Measurements from ENCODE around the gene CHN1.

The CHN1 gene

GRCh38 chr2:174780191-174780840, 224.9 kb downstream of the CHN1 start:
- ChIA-PET POLR2A (interaction anchor here (3.6 kb wide), 1 partner anchor 8 kb away, joined by 17 read pairs; no protein-coding TSS in a partner anchor), CTCF (interaction anchor here (0.9 to 12.4 kb wide), 9 partner anchors 9 to 205 kb away, joined by 3 to 417 read pairs (median 3); partner anchors contain the start of gene CHRNA1)
- no peak overlapping the region for H3K4me3 ChIP-seq (ENCODE audit: low read depth, low read length)
- TF ChIP-seq CTCF (IDR thresholded peaks at IDR 0.05; ENCODE audit: insufficient read depth, low read length, missing control alignments), result no peak
- DNase-seq (ENCODE audit: low read depth, low spot score), result no peak

GRCh38 chr2:174779361-174779928, 225.7 kb downstream of the CHN1 start:
- no peak for TF ChIP-seq CTCF (IDR thresholded peaks at IDR 0.05; ENCODE audit: insufficient read depth, low read length, missing control alignments)
- CTCF ChIA-PET, result interaction anchor here (0.7 to 12.4 kb wide), 6 partner anchors 8 to 1318 kb away, joined by 3 to 417 read pairs (median 4); partner anchors contain the start of gene CHRNA1
- no peak for DNase-seq (ENCODE audit: low read depth, low spot score)
- POLR2A ChIA-PET, result interaction anchor here (3.6 kb wide), 1 partner anchor 9 kb away, joined by 17 read pairs; no protein-coding TSS in a partner anchor
- no peak overlapping the region for H3K4me3 ChIP-seq (ENCODE audit: low read depth, low read length)

- ChIA-PET POLR2A (interaction anchor here (1.4 to 3.6 kb wide), 2 partner anchors 10 to 58 kb away, joined by 3 to 17 read pairs; no protein-coding TSS in a partner anchor), CTCF (interaction anchor here (1.0 to 12.4 kb wide), 2 partner anchors 14 to 207 kb away, joined by 4 to 417 read pairs; partner anchors contain the start of gene CHRNA1)
- no peak overlapping the region for H3K4me3 ChIP-seq (ENCODE audit: low read depth, low read length)
- no peak for TF ChIP-seq CTCF (IDR thresholded peaks at IDR 0.05; ENCODE audit: insufficient read depth, low read length, missing control alignments)
- peak; percentile 90 for DNase-seq (ENCODE audit: low read depth, low spot score)
Measured at GRCh38 chr2:174778085-174778981, 226.8 kb downstream of the CHN1 start.

DNA sequence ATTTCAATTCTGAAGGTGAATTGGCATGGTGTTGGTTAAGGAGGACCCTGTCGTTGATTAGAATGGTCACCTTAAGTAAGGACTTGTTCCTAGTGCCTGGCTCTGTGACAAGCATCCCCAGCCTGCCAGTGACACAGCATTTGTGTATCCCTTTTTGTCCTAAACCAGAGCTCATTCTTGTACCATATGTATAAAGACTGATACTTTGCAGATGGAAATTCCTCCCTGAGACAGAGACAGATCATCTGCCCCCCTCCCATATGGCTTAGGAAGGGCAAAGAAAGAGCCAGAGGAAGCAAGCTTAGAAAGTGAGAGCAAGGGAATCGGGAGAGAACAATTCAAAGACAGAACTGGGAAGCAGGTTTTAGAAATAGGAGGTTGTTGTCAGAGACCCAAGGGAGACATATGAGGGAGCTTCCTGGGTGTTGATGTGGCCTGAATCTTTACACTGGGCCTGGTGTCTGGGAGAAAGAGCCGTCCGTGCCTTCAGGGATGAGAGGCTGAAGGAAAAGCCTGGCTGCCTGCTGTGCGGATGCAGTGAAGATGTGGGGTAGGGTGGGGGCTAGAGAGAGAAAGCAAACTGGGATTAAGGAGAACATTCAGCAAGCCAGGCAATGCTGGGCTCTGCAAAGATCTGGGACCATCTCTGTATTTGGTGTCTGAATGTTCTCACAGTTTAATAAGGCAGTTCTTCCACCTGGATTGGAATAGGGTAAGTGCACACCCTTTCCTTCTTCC, 227.7 kb downstream of the CHN1 start:
- no peak for DNase-seq (ENCODE audit: low read depth, low spot score)
- ChIA-PET CTCF (interaction anchor here (0.7 to 12.4 kb wide), 4 partner anchors 13 to 207 kb away, joined by 3 to 417 read pairs (median 4); partner anchors contain the start of gene CHRNA1), POLR2A (interaction anchor here (1.4 to 3.6 kb wide), 2 partner anchors 10 to 59 kb away, joined by 3 to 17 read pairs; no protein-coding TSS in a partner anchor)
- no peak for TF ChIP-seq CTCF (IDR thresholded peaks at IDR 0.05; ENCODE audit: insufficient read depth, low read length, missing control alignments)
- no peak overlapping the region for H3K4me3 ChIP-seq (ENCODE audit: low read depth, low read length)

- no peak overlapping the region for H3K4me3 ChIP-seq (ENCODE audit: low read depth, low read length)
- ChIA-PET POLR2A (interaction anchor here (1.4 to 3.6 kb wide), 2 partner anchors 11 to 59 kb away, joined by 3 to 17 read pairs; no protein-coding TSS in a partner anchor), CTCF (interaction anchor here (0.9 to 12.4 kb wide), 8 partner anchors 14 to 215 kb away, joined by 3 to 417 read pairs (median 6); no protein-coding TSS in a partner anchor)
- DNase-seq (ENCODE audit: low read depth, low spot score), result no peak
- no peak for TF ChIP-seq CTCF (IDR thresholded peaks at IDR 0.05; ENCODE audit: insufficient read depth, low read length, missing control alignments)
Measured at GRCh38 chr2:174776675-174777074, 228.5 kb downstream of the CHN1 start.
